UCSD-AML1 (cell line): Measurements from ENCODE around the gene TIRAP.

Source experiments
- DNase-seq: peaks from one replicate; lab custom pipeline; 2025; ENCODE audit not compliant: unreplicated experiment; lab: John Stamatoyannopoulos, UW

TIRAP gene

DNA sequence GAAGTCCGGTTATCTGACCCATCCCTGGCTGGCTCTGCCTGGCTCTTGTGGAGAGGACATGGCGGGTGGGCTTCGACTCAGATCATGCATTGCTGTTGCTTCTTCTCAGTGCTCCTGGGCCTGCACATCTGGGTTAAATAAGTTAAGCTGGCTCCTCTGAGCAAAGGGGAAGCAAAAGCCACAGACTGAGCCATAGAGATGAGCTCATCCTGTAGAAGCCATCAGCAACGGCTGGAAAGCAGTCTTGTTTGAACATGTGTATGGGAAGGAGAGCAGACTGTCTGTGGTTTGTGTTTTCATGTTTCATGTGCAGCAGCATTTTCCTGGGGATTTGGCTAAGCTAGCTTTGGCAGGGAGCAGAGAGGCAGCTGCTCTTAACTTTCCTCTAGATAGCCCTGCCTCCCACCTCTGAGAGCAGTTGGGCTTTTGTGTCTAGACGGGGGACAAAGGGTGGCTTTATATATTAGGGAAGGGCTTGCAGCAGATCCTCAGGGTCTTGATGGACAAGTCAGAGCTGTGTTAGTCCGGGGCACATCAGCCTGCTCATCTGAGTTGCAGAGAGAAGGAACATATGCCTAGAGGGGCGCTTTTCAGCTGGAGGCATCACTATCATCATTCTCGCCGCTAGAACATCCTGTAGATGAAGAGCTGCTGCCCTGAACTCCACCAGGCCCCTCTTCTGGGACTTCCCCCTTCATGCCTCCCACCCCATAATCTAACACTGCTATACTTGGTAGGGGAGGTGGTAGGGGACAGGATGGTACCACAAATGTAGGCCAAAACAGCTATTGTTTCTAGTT lies 35.9 kb downstream of the TIRAP start:
- peak; percentile 55 for DNase-seq

DNA sequence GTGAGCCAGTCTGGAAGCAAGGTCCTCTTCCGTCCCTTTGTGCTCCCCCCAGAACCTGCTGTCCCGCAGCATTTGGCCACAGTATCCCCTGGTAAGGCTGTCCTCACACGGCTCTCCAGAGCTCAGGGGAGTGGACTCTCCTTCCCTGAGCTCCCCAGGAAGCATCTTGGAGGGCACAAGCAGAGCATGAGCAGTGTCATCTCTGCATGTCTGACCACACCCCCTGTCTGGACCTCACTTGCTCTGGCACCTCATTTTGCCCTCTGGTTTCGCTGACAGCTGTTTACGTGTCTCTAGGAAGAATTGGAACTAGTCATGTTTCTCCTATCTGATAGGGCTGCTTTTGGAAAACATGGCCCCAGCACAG lies 36.5 kb downstream of the TIRAP start:
- no peak for DNase-seq

DNA sequence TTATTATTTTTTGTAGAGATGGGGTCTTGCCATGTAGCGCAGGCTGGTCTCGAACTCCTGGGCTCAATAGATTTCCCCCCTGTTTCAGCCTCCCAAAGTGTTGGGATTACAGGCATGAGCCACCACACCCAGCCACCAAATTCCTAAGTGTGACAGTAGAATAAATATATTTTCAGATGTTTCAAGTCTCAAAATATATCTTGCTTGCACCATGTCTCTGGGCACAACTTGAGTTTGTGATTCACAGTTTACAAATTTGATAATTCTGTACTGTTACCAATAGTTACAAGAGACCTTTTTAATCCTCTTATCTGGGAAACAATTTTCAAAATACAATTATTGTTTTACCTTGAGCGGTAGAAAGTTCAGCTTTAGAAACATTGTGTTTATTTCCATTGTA lies 40.1 kb downstream of the TIRAP start:
- DNase-seq = no peak

DNA sequence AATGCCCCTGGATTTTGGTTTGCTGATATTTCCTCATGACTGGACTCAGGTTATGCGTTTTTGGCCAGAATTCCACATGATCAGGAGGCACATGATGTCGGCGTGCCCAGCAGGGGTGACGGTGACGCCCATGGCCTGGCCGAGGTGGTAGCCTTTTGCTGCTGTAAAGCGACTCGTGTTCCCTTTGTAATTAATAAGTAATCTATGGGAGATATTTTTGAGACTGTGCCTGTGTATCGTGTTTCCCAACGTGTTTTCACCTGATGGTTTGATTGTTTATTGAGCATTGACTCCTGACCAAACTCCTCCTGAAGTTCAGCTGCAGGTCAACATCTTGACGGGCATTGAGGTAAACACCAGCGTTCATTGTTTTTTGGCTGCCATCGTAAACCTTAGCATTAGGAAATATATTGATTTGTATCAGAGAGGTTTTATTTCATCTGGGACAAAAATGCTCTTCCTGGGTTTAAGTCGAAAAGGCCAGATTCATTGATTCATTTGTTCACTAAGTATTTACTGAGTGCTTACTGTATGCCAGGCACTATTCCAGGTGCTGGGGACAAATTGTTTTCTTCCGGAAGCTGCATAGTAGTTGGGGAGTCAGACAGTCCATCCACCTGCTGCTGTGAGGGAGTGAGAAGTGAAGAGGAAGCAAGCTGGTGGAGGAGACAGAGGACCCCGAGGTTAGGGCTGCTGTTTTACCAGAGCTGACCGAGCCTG lies 44.5 kb downstream of the TIRAP start:
- no peak for DNase-seq

DNA sequence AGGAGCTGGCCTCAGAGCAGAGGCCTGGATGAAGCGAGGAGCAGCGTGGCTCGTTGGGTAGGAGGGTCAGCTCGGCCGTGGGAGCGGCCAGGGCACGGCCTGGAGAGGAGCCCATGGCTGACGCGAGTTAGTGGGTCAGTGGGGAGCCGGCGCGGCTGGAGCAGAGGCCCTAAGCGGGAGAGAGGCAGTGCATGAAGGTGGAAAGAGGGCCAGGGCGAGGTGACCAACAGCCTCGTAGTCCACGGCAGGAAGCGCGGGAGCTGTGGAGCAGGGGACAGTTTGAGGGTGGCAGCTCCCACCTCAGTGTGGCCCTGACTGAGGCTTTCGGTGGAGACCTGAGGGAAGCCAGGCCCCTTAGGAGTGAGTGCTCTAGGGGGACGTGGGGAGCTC lies 45.1 kb downstream of the TIRAP start:
- no peak for DNase-seq

DNA sequence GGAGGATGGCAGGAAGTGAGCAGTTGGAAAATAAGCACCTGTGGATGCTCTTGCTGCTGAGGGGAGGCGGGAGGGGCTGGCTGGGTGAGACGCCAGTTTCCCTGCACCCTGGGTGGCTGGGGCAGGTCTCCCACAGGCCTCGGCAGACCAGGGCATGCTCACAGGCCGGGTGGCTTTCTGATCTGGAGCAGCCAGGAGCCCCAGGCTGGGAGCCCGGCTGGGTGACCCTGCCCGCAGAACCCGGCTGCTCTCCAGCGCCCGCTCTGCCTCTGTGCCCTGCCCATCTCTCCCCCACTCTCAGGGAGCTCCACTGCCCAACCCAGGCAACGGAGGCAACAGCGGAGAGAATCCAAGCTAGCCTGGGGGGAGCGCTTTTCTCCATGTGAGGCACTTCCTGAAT lies 45.6 kb downstream of the TIRAP start:
- no peak for DNase-seq

DNA sequence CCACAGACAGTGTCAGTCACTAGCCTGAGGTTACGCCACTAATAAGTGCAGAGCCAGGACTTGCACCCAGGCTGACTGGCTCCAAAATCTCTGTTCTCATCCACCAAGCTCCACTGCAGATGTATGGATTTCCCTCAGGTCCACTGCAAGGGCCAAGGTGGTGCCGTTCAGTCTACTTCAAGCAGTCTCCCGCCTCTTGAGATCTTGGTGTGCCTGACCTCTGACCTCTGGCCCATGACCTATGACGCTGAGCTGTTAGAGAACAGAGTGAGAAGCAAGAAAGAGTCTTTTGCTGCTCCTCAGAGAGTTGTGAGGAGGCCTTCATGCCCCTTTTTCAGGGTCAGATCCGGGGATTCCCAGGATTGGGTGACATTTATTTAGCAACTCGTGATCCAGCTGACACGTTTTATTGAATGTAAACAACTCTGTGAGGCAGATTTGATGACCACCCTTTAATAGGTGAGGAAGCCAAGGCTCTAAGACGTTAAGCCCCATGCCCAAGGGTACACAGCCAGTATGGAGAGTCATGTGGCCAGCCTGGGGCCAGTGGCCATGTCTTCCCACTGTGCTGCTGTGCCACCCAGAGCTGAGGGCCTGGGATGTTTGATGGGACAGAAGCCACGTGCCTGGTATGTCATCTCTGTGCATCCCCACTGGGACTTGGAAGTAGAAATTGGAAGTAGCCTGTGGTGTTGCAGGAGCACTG lies 46.2 kb downstream of the TIRAP start:
- DNase-seq = no peak

DNA sequence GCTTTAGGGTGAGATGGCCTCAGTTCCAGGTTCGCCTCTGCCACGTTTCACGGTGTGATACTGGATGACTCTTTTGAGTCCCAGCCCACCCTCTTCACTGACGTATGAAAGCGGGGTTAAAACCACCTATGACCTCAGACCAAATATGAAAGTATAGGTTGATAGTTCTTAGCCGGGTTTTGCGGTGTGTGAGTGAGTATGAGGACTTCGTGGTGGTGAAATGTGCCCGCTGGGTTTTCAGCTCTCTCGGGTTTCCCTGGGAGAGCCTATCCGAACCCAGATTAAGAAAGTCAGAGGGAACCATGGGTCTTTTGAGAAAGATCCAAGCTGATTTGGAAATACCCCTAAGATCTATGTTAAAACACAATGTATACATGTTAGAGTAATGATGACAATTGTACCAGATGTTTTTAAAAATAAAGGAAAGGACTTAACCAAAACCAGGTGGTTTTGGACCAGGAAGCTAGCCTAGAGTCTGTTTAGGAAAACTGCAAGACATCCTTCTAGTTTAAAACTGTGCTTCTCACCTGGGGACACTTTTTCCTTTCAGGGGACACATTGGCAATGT lies 46.8 kb downstream of the TIRAP start:
- no peak for DNase-seq

DNA sequence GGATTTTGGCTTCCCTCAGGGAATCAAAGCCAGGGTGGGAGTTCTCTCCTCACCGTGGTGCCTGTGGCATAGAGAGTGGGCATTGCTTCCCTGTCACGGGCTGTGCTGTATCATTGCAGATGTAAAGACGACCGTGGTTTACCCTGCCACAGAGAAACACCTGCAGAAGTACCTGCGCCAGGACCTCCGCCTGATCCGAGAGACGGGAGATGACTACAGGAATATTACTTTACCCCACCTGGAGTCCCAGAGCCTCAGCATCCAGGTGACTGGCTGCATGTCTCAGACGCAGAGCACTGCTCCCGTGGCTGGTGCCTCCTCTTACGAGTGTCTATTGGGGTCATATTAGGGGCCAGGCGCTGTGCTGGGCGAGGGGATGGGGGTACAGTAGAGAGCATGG lies 48.4 kb downstream of the TIRAP start:
- no peak for DNase-seq

DNA sequence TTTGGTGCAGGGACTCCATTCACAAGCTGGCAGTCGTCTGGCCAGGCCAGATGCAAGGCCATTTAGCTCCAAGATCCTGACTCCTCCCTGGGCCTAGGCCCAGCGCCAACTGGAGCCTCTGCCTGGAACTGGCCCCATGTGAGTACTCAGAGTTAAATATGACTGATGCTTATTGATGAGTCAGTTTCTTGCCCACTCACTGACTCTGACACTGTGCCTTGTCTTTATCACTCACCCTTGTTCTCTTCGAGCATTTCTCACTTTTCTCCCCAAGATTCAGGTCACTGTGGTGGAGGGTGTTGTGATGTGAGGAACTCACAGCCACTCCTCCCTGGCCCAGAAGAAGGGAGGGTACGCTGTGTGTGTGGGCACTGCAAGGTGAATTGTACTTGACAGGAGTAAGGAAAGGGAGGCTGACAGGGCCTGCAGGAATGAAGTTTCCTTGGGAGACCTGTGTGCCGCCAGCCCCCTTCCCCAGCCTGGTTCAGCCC lies 49.4 kb downstream of the TIRAP start:
- DNase-seq = no peak

DNA sequence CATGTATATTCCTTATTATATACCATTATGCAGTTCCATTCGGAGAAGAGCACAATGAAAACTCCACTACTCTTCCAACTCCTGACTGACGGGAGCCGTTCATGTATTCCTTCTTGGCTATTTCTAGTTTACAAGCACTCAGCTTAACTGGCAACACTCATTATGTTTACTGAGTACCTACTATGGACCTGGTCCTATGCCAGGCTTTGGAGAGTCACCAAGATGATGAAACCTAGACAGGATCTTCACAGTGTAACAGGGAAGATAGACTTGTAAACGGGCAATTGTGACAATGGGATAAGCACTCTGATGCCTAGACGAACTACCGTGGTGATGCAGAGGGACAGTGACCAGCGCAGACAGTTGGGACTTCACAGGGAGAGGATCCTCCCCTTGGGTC lies 50.2 kb downstream of the TIRAP start:
- no peak for DNase-seq

DNA sequence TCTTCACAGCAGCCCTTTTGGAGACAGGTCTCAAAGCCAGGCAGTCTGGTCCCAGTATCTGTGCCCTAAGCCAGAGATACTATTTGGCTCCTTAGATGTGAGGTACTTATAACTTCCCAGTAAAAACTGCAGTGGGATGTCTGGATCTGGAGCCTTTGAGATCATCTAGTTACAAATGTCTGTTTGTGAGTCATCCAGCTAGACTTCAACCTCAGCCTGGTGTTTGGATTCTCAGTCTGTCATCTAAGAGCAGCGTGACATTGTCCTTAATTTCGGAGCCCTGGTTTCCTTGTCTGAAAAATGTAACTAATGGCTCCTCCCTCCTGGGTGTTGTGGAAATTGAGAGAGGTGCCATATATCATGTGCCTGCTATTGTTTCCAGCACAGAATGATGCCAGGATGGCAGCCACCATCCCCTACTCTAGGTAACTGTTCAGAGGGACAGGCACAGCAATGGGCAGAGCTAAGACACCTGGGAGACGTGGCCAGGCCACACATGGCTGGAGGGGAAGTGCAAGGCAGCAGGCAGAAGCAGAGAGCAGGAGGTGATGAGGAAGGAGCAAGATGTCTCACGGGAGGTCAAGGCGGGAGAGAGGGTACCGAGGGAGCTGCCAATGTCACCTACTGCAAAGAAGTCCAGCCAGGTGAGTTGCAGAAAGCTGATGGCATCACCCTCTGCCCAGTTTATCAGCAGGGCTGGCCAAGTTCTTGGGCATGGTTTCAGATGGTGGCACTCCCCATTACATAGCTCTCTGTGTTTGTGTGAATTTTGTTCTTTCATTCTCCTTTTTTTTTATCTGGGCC lies 52.0 kb downstream of the TIRAP start:
- no peak for DNase-seq

DNA sequence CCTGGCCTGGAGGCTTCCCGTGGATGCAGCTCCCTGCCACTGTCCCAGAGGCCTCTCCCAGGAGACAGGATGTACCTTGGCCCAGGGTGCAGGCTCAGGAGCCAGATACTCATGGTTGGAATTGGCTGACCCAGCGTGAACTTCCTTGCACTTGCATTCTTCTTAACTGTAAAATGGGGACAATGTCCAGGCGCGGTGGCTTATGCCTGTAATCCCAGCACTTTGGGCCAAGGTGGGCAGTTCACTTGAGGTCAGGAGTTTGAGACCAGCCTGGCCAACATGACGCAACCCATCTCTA lies 52.5 kb downstream of the TIRAP start:
- no peak for DNase-seq

DNA sequence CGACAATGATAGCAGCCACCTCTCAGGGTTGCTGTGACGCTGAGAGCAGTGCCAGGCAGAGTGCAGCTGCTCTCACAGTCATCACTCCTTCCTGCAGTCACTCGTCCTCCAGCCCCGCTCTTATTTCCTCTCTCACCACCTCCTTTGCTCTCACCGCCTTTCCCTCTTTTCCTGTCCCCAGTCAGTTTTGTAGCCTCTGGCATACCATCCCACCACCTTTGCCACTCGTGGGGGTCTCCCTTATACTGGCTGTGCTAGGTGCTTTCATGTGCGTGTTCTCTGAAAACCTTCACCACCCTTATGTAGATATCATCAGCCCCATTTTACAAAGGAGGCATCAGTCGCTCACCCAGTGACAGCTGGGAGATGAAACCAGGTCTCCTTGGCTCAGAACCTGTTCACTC lies 53.2 kb downstream of the TIRAP start:
- no peak for DNase-seq

DNA sequence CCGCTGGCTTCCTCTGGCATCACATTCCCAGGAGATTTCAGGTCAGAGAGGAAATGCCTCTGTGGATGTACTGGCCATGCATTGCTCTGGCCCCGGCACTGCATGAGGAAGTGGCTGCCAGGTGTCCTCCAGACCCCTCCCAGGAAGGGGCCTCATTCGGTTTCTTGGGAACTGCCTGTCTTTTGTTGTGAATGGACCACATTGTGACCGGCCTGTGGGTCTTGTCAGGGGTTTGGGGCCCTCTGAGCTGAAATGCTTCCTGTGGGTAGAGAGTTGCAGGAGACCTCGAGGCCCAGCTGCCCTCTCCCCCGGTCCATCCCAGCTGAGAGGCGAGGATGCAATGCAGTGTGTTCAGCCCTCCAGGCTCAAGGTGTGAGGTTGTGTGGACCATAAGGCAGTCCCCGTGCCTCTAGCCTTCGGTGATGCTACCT lies 53.8 kb downstream of the TIRAP start:
- DNase-seq = peak; percentile 57

DNA sequence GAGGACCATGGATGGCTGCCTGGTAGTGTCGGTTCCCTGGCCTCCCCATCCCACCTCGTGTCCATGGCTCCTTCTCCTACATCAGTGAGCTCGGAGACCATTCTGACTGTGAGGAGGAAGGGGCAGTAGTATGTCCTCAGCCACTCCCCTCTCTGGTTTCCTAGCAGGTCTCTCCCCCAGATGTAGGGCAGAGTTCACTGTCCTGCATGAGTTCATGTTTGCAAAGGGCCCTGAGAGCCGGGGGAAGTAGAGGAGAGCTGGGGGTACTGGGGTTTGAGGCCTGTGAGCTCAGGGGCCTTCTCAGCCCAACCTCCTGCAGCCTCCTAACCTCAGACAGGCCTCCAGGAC lies 54.2 kb downstream of the TIRAP start:
- DNase-seq = no peak

DNA sequence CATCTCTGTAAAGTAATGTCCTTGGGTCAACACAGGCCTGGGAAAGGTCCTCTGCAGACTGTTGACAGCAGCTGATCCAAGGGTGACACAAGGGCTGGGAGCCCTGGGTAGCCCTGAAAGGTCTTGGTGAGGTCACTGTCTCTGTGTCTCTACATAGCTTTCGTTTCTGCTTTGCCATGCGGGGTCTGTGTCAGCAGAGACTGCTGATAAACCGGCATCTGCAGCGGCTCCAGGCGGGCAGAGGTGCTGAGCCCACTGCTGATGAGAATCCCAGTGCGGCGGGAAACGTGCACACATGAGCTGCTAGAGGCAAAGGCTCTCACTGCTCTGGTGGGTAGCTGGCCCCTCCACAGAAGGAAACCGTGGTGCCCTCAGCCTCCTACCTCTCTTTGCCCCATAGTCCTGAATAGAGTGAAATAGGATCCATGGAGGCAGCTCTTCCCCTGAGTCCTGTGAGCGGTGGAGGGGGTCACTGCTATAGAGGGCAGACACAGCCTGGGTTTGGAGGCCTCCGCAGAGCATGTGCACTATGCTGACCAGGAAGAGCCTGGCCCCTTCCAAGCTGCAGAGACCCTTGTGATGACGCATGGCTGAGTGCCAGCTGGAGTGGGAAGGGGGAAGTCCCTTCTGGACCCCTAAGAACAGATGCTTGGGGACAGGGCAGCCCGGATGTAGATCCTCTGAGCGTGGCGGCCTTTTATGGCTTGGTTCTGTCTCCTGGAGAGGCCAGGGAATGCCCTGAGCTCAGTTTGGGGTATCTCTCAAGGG lies 54.8 kb downstream of the TIRAP start:
- DNase-seq = no peak

DNA sequence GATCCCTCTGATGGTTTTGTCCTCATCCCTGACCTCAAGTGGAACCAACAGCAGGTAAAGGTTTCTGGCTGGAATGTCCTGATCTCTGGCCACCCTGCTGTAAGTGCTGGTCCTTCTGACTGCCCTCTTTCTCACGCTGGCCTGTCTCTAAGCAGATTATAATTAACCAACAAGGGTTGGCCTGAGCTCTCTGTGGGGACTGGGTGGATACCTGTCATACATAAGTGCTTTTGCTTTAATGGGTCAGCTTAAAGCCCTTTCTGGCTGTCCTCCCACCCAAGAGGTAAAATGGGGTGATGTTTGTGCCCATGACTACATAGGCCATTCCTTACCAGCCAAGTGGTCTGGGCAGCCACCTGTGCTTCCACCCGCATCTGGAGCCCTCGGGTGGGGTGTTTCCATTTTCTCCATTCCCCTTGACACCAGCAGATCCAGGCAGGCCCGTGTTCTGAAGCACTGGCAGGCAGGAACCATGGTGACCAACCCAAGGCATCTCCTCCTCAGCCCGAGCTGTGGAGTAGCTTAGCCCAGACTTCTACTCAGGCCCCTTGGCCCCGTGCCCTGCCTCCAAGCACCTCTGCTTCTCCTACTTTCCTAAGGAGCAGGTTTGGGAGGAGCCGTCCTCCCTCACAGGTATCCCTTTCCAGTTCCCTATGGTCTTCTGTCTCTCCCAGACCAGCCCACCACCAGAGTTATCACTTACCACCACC lies 55.6 kb downstream of the TIRAP start:
- DNase-seq = no peak

DNA sequence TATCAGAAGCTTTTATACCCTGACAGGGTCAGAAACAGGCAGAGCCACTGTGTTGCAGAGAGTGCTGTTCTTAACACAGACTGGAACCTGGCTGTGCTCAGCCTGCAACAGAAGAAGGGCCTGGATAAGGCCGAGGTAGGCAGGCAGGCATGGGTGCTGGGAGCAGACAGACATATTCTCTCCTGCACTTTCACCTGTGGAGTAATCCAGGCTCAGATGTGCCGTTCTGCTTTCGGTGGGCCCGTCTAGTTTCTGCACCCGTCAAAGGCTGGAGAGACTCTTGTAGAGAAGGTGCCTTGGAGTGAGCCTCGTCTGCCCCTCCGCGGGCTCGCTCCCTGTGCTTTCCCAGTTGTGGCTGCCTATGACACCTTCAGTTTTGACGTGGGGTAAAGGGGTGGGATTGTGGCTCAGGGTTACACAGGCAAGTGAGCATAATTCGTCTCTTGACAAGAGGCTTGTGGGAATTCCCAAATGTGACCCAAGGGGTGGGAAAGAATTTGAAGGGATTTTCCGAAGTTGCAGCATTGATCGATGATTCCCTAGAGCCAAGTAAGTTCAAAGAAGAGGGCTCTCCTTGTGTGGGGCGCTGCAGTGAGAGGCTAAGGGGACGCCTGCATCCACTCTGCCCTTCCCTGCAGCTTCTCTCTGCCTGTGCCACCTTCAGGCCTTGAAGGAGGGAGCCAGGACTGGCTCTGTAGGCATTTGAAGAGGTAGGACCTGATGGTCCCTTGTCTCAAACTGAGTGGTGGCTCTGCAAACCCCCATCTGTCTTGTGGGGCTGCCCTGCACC lies 56.4 kb downstream of the TIRAP start:
- DNase-seq = no peak
